ENCODE measurements around the gene LDLRAD4. TPM values are rescaled to one million over a fixed set of nuclear protein-coding genes. Genes with fewer than 3 reads are reported as not detected.

LDLRAD4 gene
- polyA plus RNA-seq, 1 of the 3 experiments (the other 2 are of a cell fraction) = 0.16 TPM

DNA sequence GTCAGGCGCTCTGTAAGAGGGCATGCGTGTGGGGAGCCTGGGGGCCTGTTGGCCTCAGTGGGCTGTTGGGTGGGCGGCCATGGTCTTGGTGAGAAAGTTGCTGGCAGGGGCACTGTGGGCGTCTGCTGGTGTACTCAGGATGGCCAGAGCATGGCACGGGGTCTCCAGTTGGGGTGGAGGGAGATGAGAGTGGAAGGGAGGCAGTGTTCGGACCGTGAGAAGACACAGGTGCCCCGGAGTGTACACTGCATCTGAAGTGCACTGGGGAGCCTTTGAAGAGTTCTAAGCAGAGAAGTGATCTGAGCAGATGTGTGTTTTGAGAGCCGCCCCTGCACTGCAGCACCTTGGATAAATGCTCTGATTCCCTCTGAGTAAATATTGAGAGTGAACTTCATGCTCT, 150.8 kb downstream of the LDLRAD4 start:
- Histone ChIP-seq H4K20me1 (ENCODE audit: insufficient read depth) (no peaks in the 10 kb centered on the region), H3F3A (replicated peaks; ENCODE audit: insufficient read depth) (peaks cover 3% of the 10 kb centered on the region), H3K9me3 (no peaks in the 10 kb centered on the region), H3K27me3 (ENCODE audit: insufficient read depth) (no peaks in the 10 kb centered on the region), H3K9me2 (no peaks in the 10 kb centered on the region), H2AFZ (ENCODE audit: low read depth) (no peak overlapping the region), H3K36me3 (replicated peaks in 1 of 2; ENCODE audit: control insufficient read depth in 1 of 2, insufficient read depth in 2 of 2, low read length in 1 of 2) (no peaks in the 10 kb centered on the region), H3K27ac (ENCODE audit: low read depth in 2 of 2, low read length in 1 of 2) (no peak overlapping the region; a peak in 1 of 4 replicates), H3K9ac (no peak overlapping the region), H3K4me2 (no peak overlapping the region), H3K4me1 (ENCODE audit: control insufficient read depth in 1 of 2, insufficient read depth in 2 of 2, low read depth in 1 of 2, low read length in 1 of 2) (peaks cover 2 to 33% of the 10 kb centered on the region in 2 experiments; a peak in 2 of 4 replicates), H3K4me3 (ENCODE audit: low read depth in 2 of 2, low read length in 1 of 2) (no peak overlapping the region), H3K79me2 (ENCODE audit: insufficient read depth) (no peaks in the 10 kb centered on the region)
- no peak for TF ChIP-seq FOXM1 (IDR thresholded peaks at IDR 0.05; ENCODE audit: low read depth)
- DNase-seq = no peak
- ChIA-PET POLR2A (no interaction called here), CTCF (no interaction called here)
- 79% methylated on average over 9 of the region's 9 CpGs for WGBS (ENCODE audit: low lambda C conversion rate)

DNA sequence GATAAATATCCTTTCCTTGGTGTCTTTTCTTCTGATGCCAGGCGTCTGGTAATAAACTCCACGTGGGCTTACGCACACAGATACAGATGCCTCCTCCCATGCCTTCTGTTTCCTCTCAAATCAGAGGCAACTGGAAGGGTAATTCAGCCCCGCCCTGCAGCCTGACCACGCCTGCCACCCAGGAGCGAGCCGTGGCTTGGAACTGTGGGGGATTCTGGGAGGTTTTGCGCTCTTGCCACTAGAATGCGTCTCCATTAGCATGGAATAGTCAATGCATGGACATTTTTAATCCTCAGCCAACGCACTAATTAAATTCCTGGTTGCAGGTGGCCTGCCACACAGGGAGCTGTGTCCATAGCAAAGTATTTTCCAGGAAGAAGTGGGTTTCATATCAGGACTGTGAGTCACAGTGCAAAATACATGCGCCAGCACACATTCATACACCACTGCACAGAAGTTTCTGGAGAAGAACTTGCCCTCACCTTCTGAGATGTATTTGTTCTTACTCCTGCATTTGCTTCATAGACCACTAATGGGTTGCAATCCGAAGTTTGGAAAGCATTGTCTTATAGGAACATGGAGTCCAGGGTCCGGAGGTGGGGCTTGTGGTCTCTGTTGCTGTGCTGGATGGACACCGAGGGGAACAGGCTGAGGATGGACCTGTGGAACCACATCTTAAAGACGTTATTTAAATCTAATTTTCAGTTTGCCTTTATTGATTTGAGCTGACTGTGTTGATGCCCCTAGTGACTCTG, 151.4 kb downstream of the LDLRAD4 start:
- Histone ChIP-seq H3K9me3 (no peaks in the 10 kb centered on the region), H3K4me3 (ENCODE audit: low read depth in 2 of 2, low read length in 1 of 2) (no peak overlapping the region), H3K27me3 (ENCODE audit: insufficient read depth) (no peaks in the 10 kb centered on the region), H3K4me1 (ENCODE audit: control insufficient read depth in 1 of 2, insufficient read depth in 2 of 2, low read depth in 1 of 2, low read length in 1 of 2) (peaks cover 7 to 39% of the 10 kb centered on the region in 2 experiments; a peak in 3 of 4 replicates), H2AFZ (ENCODE audit: low read depth) (no peak overlapping the region), H3K4me2 (no peak overlapping the region), H3K27ac (ENCODE audit: low read depth in 2 of 2, low read length in 1 of 2) (no peak overlapping the region; a peak in 1 of 4 replicates), H4K20me1 (ENCODE audit: insufficient read depth) (no peaks in the 10 kb centered on the region), H3K9me2 (no peaks in the 10 kb centered on the region), H3K9ac (no peak overlapping the region), H3K36me3 (replicated peaks in 1 of 2; ENCODE audit: control insufficient read depth in 1 of 2, insufficient read depth in 2 of 2, low read length in 1 of 2) (no peaks in the 10 kb centered on the region), H3F3A (replicated peaks; ENCODE audit: insufficient read depth) (peaks cover 5% of the 10 kb centered on the region), H3K79me2 (ENCODE audit: insufficient read depth) (no peaks in the 10 kb centered on the region)
- ChIA-PET CTCF (no interaction called here), POLR2A (no interaction called here)
- 70% methylated on average over 15 of the region's 15 CpGs for WGBS (ENCODE audit: low lambda C conversion rate)
- no peak for DNase-seq
- TF ChIP-seq TEAD4 (IDR thresholded peaks at IDR 0.05; ENCODE audit: borderline replicate concordance, insufficient read depth) = no peak
- TF ChIP-seq ELF1 (IDR thresholded peaks at IDR 0.05) = no peak

DNA sequence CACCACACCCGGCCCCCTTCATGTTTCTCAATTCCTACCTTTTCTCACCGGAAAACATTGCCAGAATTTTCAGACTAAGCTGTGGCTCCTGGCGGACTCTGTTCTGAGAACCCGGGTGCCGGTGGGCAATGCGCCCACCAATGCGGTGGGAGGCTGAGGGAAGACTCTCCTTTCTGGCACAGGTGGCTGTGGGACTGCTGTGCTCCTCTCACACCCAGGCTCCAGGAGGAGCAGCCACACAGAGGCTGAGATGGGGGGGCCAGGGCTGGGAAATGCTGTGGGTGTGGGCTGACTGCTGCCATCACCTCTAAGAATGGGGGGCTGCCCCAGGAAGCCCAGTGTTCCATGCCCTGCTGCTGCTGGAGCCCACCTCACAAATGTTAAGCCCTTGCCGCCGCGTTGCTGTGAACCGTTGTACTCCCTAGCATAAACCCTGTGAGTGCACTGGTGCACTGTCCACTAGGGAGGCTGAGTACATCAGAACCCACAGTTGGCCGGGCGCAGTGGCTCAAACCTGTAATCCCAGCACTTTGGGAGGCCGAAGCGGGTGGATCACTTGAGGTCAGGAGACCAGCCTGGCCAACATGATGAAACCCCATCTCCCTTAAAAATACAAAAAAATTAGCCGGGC, 152.6 kb downstream of the LDLRAD4 start:
- Histone ChIP-seq H3K79me2 (ENCODE audit: insufficient read depth) (no peaks in the 10 kb centered on the region), H3K4me3 (ENCODE audit: low read depth in 2 of 2, low read length in 1 of 2) (no peak overlapping the region), H4K20me1 (ENCODE audit: insufficient read depth) (no peaks in the 10 kb centered on the region), H3K4me1 (ENCODE audit: control insufficient read depth in 1 of 2, insufficient read depth in 2 of 2, low read depth in 1 of 2, low read length in 1 of 2) (peaks cover 15 to 50% of the 10 kb centered on the region in 2 experiments), H3K4me2 (no peak overlapping the region), H3K36me3 (replicated peaks in 1 of 2; ENCODE audit: control insufficient read depth in 1 of 2, insufficient read depth in 2 of 2, low read length in 1 of 2) (no peaks in the 10 kb centered on the region), H3K9me3 (no peaks in the 10 kb centered on the region), H2AFZ (ENCODE audit: low read depth) (no peak overlapping the region), H3K27ac (ENCODE audit: low read depth in 2 of 2, low read length in 1 of 2) (no peak overlapping the region), H3K9ac (no peak overlapping the region), H3K9me2 (no peaks in the 10 kb centered on the region), H3F3A (replicated peaks; ENCODE audit: insufficient read depth) (peaks cover 13% of the 10 kb centered on the region), H3K27me3 (ENCODE audit: insufficient read depth) (no peaks in the 10 kb centered on the region)
- POLR2A ChIA-PET = no interaction called here
- CTCF ChIA-PET = no interaction called here
- 92% methylated on average over 10 of the region's 16 CpGs for WGBS (ENCODE audit: low lambda C conversion rate)
- no peak for DNase-seq
- TF ChIP-seq EP300 (IDR thresholded peaks at IDR 0.05; ENCODE audit: borderline replicate concordance in 1 of 2, low read depth in 1 of 2, low read length in 1 of 2) = no peak
- TF ChIP-seq, protein P1, sequence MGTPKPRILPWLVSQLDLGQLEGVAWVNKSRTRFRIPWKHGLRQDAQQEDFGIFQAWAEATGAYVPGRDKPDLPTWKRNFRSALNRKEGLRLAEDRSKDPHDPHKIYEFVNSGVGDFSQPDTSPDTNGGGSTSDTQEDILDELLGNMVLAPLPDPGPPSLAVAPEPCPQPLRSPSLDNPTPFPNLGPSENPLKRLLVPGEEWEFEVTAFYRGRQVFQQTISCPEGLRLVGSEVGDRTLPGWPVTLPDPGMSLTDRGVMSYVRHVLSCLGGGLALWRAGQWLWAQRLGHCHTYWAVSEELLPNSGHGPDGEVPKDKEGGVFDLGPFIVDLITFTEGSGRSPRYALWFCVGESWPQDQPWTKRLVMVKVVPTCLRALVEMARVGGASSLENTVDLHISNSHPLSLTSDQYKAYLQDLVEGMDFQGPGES (IDR thresholded peaks at IDR 0.05; ENCODE audit: low read depth, low read length) = no peak
- TF ChIP-seq, protein P2, sequence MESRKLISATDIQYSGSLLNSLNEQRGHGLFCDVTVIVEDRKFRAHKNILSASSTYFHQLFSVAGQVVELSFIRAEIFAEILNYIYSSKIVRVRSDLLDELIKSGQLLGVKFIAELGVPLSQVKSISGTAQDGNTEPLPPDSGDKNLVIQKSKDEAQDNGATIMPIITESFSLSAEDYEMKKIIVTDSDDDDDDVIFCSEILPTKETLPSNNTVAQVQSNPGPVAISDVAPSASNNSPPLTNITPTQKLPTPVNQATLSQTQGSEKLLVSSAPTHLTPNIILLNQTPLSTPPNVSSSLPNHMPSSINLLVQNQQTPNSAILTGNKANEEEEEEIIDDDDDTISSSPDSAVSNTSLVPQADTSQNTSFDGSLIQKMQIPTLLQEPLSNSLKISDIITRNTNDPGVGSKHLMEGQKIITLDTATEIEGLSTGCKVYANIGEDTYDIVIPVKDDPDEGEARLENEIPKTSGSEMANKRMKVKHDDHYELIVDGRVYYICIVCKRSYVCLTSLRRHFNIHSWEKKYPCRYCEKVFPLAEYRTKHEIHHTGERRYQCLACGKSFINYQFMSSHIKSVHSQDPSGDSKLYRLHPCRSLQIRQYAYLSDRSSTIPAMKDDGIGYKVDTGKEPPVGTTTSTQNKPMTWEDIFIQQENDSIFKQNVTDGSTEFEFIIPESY (IDR thresholded peaks at IDR 0.05; ENCODE audit: borderline replicate concordance, low read depth) = no peak
- TF ChIP-seq TEAD4 (IDR thresholded peaks at IDR 0.05; ENCODE audit: borderline replicate concordance, insufficient read depth) = no peak
- TF ChIP-seq, protein P3, sequence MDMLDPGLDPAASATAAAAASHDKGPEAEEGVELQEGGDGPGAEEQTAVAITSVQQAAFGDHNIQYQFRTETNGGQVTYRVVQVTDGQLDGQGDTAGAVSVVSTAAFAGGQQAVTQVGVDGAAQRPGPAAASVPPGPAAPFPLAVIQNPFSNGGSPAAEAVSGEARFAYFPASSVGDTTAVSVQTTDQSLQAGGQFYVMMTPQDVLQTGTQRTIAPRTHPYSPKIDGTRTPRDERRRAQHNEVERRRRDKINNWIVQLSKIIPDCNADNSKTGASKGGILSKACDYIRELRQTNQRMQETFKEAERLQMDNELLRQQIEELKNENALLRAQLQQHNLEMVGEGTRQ (IDR thresholded peaks at IDR 0.05; ENCODE audit: borderline replicate concordance, low read depth, low read length) = no peak
- TF ChIP-seq FOSL2 (IDR thresholded peaks at IDR 0.05; ENCODE audit: borderline replicate concordance, low read depth) = no peak
- no peak for TF ChIP-seq MEF2A (IDR thresholded peaks at IDR 0.05; ENCODE audit: borderline replicate concordance, low read depth)
- no peak for TF ChIP-seq MXI1 (IDR thresholded peaks at IDR 0.05; ENCODE audit: low read depth, low read length)
- TF ChIP-seq, protein P4, sequence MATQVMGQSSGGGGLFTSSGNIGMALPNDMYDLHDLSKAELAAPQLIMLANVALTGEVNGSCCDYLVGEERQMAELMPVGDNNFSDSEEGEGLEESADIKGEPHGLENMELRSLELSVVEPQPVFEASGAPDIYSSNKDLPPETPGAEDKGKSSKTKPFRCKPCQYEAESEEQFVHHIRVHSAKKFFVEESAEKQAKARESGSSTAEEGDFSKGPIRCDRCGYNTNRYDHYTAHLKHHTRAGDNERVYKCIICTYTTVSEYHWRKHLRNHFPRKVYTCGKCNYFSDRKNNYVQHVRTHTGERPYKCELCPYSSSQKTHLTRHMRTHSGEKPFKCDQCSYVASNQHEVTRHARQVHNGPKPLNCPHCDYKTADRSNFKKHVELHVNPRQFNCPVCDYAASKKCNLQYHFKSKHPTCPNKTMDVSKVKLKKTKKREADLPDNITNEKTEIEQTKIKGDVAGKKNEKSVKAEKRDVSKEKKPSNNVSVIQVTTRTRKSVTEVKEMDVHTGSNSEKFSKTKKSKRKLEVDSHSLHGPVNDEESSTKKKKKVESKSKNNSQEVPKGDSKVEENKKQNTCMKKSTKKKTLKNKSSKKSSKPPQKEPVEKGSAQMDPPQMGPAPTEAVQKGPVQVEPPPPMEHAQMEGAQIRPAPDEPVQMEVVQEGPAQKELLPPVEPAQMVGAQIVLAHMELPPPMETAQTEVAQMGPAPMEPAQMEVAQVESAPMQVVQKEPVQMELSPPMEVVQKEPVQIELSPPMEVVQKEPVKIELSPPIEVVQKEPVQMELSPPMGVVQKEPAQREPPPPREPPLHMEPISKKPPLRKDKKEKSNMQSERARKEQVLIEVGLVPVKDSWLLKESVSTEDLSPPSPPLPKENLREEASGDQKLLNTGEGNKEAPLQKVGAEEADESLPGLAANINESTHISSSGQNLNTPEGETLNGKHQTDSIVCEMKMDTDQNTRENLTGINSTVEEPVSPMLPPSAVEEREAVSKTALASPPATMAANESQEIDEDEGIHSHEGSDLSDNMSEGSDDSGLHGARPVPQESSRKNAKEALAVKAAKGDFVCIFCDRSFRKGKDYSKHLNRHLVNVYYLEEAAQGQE (IDR thresholded peaks at IDR 0.05; ENCODE audit: low read depth, low read length) = no peak

All from SK-N-SH (cell line).